ENCODE results near the gene ZNF423.

GRCh38 chr16:49599704-49600103, 256.2 kb downstream of the ZNF423 start:
- TF ChIP-seq ELF2 (CRISPR knock-in tag; IDR thresholded peaks at IDR 0.05): no peak
- TF ChIP-seq ZNF445 (CRISPR knock-in tag; IDR thresholded peaks at IDR 0.05; ENCODE audit: low read depth): no peak
- TF ChIP-seq, protein P1, sequence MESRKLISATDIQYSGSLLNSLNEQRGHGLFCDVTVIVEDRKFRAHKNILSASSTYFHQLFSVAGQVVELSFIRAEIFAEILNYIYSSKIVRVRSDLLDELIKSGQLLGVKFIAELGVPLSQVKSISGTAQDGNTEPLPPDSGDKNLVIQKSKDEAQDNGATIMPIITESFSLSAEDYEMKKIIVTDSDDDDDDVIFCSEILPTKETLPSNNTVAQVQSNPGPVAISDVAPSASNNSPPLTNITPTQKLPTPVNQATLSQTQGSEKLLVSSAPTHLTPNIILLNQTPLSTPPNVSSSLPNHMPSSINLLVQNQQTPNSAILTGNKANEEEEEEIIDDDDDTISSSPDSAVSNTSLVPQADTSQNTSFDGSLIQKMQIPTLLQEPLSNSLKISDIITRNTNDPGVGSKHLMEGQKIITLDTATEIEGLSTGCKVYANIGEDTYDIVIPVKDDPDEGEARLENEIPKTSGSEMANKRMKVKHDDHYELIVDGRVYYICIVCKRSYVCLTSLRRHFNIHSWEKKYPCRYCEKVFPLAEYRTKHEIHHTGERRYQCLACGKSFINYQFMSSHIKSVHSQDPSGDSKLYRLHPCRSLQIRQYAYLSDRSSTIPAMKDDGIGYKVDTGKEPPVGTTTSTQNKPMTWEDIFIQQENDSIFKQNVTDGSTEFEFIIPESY (CRISPR knock-in tag; IDR thresholded peaks at IDR 0.05): no peak
- no peak for TF ChIP-seq SRF (CRISPR knock-in tag; IDR thresholded peaks at IDR 0.05)
- TF ChIP-seq, protein P2, sequence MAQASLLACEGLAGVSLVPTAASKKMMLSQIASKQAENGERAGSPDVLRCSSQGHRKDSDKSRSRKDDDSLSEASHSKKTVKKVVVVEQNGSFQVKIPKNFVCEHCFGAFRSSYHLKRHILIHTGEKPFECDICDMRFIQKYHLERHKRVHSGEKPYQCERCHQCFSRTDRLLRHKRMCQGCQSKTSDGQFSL (CRISPR knock-in tag; IDR thresholded peaks at IDR 0.05): no peak
- TF ChIP-seq, protein P2 (tag; IDR thresholded peaks at IDR 0.05): no peak
- TF ChIP-seq SIRT6 (IDR thresholded peaks at IDR 0.05; ENCODE audit: low read depth, low read length): no peak
- TF ChIP-seq FOXP4 (CRISPR knock-in tag; IDR thresholded peaks at IDR 0.05; ENCODE audit: borderline replicate concordance): no peak
